GM21619 (cell line): ENCODE measurements around the gene TMEM74B.
"Not testable (repeated sequence)": the region's sequence is repeated elsewhere in the genome, so short reads cannot be mapped to it uniquely, and the experiment has no call there.

Experiments used
- ATAC-seq: cut with Tn5 transposase; IDR thresholded peaks from one replicate; pipeline ENCODE4 v1.9.1; 2021; ENCODE audit not compliant: unreplicated experiment

TMEM74B gene

DNA sequence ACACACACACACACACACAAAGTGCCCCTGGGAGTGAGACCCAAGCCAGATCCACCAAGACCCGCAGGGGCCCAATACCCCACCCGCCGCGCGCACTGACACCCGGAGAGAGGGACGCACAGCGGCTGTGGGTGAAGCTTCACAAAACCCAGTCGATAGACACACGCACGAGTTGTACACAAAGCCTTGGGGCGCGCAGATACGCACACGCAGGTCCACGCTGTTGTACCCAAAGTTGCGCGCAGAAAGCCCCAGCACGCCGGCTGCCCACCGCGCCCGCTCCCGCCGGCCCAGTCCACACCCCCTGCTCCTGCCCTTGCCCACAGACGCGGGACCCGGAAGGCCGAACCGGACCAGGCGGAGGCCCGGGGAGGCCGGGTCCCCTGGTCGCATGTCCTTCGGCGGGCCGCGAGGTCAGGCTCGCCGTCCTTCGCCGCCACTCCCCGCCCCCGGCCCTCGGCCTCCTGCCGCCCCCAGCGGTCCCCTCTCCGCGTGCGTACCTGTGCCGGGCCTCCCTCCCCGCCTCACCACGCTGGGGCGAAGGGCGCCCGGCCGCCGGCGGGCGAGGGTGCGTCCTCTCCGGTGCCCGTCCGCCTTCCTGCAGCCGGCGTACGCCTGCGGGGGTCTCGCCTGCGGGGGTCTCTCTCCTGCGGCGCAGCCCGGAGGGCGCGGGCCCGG is at the start of gene TMEM74B:
TSS of gene TMEM74B (minus strand) at position 344 of the 678 bp plus-strand sequence. CDS start 1,180 bp downstream, outside the sequence.
- no peak for ATAC-seq

DNA sequence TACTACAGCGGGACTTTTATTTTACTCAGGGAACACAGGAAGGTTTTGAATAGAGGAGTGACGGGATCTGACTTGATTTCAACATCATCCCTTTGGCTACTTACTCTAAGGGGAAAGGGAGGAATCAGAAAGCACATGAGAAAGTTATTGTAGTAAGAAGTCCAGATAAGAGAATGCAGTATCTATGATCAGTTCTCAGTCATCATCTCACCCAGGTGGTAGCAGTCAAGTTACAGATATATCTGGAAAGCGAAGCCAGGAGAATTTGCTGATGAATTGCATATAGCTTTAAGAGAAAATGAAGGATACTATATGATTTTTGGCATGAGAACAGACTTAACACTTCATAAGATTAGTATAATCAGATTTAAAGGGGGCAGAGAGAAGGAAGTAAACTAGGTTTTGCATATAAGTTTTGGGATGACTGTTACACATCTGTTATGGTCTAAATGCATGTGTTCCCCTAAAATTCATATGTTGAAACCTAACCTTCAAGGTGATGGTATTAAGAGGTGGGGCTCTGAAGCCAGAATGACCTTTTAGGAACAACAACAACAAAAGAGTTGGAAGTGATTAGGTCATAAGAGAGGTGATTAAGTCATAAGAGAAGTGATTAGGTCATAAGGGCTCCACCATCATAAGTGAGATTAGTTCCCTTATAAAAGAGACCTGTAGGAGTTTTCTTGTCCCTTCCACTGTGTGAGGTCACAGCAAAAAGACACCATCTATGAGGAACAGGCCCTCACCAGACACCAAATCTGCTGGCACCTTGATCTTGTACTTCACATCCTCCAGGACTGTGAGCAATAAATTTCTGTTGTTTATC is 47.7 kb upstream of the TMEM74B start:
- no peak for ATAC-seq

DNA sequence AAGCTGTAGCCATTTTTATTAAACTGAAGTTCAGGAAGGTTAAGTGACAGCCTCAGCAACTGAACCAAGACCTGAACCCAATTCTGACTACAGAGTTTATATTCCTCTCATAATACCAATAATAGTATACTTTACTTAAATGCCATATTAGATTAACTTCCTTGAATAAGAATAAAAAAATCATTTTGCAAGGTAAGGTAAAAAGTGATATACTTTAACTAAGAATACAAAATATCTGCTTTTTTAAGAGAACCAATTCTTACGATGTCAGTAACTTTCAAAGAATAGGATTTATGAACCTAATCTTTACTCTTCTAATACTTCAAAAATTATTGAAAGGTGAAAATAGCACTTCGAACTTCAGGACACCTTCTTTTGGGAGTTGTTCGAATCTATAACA is 44.8 kb upstream of the TMEM74B start:
- ATAC-seq, result no peak

DNA sequence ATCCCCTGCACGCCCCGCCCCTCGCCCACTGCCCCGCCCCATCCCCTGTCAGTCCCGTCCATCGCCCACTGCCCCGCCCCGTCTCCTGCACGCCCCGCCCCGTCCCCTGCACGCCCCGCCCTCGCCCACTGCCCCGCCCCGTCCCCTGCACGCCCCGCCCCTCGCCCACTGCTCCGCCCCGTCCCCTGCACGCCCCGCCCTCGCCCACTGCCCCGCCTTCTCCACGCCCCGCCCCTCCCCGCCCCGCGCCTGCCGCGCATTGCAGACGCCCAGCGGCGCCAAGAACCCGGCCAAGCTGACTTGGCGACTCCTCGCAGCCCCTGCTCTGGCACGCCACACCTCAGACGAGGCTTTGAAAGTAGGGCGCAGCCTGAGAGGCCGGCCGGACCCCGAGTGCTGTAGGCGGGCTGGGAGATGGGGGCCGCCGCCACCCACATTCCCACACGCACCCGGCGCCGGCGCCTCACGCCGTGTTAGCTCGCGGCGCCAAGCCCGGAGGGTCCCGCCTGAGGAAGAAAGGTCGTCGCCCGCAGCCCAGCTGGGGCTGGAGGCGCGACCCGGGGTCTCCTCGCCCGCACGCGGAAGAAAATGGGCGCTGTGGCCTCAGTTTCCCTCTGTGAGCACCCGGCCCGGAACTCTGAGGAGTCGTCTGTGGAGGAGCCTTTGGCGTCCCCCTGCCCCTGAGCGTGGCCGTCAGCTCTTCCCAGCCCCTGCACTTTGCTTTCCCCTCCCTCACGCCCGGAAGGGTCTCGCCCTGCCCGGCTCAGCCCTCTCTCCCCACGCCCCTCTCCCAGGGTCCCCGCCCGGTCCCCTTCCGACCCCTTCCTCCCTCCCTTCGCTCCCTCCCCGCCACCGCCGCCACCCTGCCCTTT is 41.2 kb upstream of the TMEM74B start, which contains the start of gene RAD21L1:
TSS of gene RAD21L1 (plus strand) at position 262 of the 872 bp plus-strand sequence. CDS start 2,410 bp downstream, outside the sequence.
- no peak for ATAC-seq

DNA sequence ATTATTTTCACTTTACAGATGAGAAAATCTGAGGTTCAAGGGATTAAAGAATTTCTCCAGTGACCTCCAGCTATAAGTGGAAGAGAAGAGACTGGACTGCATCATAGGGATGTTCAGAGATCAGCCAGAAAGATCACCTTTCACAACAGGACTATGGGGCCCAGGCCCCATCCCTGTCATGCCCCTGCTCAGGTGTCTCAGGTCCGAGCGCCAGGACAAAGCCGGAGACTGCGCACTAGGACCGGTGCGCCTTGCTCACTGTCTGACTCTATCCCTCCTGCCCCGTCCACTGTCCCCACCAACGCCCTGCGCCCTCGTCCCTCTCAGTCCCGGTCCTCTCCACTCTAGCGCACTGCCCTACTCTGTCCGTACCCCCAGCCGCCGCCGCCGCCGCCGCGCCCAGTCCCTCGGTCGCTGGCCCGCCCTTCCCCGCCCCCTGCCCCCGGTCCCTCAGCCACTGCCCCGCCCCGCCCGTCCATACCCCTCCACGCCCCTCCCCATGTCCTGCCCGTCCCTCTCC is 40.5 kb upstream of the TMEM74B start:
- ATAC-seq, result no peak

DNA sequence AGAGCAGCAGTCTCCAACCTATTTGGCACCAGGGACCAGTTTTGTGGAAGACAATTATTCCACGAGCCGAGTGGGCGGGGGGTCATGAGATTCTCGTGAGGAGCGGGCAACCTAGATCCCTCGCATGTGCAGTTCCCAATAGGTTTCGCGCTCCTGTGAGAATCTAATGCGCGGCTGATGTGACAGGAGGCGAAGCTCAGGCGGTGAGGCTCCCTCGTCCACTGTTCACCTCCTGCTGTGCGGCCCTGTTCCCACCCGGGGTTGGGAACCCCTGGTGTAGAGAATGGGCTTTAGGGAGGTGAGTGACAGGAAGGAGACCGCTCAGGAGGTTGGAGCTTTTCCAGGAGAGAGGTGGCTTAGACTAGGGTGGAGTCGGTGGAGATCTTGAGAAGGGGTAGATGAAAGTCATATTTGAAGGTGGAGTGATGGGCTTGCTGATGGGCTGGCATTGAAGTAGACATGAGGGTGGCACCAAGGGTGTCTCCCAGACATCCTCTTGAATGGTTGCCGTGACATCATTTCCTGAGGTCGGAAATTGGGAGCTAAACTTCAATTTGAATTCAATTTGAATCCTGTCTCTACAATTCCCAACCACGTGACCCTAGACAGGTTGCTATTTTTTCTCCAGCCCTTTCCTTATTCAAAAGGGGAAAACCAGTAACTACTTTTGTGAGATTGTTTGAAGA is 39.6 kb upstream of the TMEM74B start:
- ATAC-seq, result no peak

DNA sequence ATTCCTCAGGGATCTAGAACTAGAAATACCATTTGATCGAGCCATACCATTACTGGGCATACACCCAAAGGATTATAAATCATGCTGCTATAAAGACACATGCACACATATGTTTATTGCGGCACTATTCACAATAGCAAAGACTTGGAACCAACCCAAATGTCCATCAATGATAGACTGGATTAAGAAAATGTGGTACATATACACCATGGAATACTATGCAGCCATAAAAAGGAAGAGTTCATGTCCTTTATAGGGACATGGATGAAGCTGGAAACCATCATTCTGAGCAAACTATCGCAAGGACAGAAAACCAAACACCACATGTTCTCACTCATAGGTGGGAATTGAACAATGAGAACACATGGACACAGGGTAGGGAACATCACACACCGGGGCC is 38.0 kb upstream of the TMEM74B start:
- ATAC-seq, result not testable (repeated sequence)

DNA sequence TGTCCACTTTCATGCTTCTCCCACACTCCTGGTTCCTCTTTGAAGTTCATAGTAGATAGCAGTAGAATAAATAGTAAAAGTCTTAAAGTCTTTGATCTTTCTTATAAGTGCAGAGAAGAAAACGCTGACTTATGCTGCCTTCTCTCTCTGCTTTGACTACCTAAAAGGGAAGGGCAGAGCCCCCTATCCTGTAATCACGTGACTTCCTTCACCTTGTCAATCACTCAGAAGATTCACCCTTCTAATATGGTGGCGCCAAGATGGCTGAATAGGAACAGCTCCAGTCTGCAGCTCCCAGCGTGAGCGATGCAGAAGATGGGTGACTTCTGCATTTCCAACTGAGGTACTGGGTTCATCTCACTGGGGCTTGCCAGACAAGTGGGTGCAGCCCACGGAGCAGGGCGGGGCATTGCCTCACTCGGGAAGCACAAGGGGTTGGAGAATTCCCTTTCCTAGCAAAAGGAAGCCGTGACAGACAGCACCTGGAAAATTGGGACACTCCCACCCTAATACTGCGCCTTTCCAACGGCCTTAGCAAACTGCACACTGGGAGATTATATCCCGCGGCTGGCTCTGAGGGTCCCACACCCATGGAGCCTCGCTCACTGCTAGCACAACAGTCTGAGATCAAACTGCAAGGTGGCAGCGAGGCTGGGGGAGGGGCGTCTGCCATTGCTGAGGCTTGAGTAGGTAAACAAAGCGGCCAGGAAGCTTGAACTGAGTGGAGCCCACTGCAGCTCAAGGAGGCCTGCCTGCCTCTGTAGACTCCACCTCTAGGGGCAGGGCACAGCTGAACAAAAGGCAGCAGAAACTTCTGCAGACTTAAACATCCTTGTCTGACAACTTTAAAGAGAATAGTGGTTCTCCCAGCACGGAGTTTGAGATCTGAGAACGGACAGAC is 32.0 kb upstream of the TMEM74B start:
- not testable (repeated sequence) for ATAC-seq

DNA sequence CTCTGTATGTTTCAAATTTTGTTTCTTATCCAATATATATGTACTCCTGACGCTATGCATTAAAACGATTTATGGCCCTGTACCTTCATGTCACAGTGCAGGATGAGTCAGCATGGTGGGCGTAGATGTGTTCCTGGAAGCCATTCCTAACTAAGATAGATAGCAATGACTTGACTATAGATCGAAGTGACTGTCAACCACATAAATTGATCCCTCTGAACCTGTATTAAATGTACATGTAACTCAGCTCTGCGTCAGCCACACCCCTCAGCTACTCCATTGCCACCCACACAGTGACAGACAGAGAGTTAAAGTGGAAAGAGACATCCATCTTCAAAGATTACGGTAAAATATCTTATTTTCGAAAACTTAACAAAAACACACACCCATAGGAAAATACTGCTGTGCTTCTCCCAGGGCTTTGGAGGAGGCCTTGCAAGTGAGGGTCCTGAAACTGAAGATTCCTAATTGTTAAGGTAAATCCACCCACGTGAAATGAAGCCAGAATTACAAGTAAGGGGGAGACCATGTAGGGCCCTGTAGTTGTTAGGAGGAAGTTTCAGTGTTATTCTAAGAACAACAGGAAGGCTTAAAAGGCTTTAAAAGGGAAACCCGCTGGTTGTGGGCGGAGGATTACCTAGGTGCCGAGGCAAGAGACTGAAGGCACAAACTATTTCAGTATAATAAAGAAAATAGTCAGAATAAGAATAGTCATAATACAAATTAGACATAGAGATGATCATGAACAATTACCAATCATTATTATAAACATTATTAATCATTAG is 30.8 kb upstream of the TMEM74B start:
- ATAC-seq, result no peak

DNA sequence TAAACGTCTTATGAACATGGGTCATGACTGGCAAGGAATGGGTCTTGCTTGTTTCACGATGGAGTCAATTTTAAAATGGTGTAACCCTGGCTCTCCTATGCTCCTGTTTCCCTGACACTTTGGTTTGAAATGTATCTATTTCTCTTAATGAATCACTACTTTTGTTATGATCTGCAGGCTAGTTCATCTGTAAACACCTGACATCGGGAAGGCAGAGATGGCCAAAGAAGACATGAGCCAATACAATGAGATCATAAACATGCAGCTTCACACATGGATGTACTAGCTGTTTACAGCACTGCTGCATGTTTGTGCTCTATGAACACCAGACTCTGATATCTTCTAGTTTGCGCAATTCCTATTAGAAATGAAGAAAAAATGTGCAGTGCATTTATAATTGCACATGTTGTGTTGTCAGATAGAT is 30.1 kb upstream of the TMEM74B start:
- ATAC-seq, result no peak

DNA sequence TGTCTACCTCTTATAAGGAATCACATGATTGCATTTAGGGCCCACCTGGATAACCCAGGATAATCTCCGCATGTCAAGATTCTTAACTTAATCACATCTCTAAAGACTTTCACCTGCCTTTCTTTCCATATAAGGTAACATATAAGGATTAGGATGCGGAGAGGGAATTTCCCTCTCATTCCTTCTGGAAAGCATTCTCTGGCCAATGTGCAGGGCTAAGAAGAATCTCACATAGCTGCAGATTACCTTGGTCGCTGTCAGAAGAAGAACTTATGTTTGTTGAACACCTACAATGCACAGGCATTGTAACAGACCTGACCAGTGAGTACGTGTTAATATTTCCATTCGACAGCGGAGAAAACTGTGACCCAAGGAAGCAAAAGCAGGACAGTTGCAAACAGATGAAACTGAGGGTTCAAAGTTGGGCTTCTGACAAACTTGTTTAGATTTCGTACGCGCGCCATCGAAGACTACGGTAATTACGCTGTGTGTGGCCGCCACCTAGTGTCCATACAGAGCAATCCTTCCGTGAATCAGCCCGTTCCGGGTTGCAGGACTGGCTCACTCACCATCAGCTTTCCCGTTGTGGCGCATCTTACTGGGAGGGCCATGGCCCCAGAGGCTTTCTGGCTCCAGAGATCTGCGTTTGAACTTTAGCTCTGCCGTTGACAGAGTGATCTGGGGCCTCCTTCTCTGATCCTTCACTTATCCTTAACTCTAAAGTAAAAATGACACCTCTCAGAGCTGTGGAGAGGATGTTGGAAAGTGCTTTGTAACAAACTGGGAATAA is 28.0 kb upstream of the TMEM74B start:
- no peak for ATAC-seq

DNA sequence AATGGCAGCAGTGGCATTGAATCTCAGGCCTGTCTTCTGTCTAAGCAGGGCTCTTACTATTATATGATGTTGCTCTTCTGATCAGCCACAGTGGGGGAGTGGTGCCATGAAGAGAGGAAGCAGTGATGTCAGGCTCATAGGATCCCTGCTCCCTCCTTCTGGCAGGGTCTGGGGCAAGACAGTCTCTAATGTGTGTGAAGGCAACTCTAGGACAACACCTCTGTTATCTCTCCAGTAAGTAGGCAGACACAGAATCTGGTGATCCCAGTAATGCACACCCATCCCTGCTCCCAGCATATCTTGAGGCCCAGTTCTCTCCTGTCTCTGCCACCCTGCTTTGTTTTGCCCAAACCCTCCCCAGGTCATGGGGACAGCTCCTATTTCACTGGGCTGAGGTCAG is 27.2 kb upstream of the TMEM74B start:
- ATAC-seq, result no peak

DNA sequence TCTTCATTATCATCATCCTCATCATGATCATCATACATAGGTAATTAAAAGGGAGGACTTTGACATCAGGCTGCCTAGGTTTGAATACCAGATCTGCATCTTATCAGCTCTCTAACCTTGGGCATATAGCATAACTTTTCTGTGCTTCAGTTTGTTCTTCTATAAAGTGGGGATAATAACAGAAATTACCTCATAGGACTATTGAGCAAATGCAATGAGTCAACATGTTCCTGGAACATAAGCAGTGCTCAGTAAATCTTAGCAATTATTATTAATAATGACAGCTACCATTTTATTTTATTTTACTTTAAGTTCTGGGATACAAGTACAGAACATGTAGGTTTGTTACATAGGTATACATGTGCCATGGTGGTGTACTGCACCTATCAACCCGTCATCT is 25.7 kb upstream of the TMEM74B start:
- ATAC-seq, result no peak

DNA sequence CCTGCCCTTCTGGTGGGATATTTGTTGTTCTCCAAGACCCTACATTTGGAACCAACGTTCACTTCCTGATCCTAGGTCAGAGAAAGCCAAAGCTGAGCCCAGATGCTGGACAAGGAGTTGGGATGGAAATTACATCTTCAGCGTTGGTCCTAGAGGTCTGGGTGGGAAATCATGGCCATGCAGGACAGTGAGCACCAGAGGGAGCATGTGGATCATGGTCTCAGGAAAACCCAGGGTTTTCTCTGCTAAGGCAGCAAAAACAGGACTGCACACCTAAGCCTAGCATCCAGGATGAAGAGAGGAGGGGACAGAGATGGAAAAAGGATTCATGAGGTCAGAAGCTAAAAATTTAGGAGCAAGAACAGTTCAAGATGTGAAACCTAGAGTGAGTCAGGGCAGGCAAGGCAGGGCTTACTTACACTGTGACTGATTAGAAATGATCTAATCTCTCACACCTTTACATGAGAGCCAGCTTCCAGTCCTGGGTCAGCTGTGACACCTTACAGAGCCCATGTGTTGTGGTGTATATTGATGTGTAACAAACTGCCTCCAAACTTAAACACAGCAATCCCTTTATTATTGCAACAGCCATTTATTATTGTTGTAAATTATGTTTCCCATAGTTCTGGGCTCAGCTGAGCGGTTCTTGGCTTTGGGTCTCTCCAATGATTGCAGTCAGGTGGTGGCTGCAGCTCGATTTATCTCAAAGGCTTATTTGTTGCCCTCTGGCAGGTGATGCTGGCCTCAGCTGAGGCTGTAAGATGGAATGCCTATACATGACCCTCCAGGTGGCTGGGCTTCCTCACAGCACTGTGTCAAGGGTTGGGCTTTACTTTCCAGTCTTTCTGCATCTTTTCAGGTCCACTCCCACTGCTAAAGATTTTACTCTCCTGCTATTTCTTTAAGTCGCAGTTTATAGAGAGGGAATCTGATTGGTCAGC is 24.9 kb upstream of the TMEM74B start:
- ATAC-seq, result no peak

DNA sequence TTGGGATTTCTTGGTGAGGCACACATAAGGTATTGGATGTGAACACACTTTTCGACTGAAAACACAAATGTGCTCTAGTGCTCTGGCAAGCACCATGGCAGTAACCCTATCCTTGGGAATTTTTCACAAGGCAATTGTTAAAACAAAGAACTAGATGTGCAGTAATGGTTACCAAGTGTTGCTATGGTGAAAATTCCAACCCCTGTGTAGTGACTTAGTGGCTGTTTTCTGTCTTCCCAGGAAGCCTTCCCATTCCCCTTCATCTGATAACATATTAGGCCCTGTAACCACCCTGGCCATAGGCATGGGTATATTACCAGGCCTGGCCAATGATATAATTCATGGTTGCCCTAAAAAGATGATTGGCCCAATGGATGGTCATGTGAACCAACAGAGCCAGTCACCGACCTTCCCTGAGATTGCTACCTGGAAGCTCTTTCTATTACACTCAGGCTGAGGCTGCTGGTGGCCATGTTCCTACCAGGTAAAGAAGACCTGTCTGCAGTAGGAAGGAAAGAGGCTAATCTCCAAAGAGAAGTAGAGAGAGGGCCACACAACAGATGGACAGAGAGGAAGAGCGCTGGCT is 22.6 kb upstream of the TMEM74B start:
- no peak for ATAC-seq

DNA sequence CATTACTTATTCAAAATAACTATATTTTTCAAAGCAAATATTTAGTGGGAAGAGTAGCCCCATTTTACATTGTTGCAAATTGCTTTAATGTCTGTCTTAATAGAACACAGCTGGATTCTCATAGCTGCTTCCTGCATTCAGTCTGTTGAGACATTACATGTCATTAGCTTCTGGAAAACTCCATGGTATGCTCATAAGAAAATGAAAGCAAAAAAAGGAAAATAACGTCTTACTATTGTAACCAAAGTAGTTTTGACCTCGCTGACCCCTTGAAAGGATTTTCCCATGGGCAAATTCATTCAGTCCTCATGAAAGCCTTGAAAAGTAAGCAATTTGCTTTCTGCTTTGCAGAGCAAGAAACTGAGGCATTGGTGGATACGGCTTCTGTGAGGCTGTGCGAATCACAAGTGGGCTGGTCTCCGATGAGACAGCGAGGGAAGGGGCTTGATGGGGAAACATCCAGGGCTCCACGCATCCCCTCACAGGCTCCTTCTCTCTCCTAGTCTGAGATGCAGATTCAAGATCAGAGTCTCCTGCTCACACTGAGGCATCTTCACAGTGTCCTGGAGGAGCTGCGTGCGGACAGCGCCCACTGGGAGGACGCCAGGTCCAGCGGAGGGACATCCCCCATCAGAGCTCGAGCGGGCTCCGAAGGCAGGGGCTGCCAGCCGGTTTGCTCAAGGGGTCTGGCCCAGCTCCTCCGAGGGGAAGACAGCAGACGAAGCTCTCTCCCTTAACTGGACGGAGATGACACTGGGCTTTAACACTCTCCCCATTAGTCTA is 21.8 kb upstream of the TMEM74B start:
- ATAC-seq, result no peak
